GM04503 (cell line): ENCODE results near the gene FHIT.

ENCODE experiments used
- DNase-seq: peaks from one replicate; pipeline ENCODE4 v3.0.0-alpha.2; 2012; ENCODE audit warnings: low read depth

FHIT gene

GRCh38 chr3:59877263-59878037 lies 1373.8 kb downstream of the FHIT start:
- DNase-seq = no peak

DNA sequence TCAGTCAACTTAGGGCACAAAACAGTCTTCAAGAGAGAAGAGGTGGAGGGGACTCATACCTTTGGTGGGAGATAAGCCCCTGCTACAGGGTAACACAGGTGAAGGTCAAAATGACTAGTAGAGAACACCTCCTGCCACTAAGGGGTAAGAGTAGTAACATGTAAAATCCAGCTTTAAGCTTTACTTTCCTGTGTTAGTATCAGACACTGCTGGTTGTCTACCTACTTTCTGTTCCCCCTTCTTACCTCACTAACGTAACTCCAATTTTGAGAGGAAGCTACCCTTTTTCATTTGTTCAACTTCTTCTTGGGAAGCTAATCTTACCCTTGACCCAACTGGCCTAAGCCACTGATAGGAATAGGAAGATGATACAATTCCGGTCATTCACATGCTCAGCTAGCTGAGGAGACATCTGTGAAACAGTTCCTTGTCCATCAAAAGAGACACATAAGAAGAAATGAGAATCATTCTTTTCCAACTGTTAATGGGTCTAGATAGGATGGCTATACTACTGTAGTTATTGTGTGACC lies 1374.7 kb downstream of the FHIT start:
- no peak for DNase-seq

- DNase-seq = no peak
Measured at GRCh38 chr3:59873576-59874230, 1377.5 kb downstream of the FHIT start.

DNA sequence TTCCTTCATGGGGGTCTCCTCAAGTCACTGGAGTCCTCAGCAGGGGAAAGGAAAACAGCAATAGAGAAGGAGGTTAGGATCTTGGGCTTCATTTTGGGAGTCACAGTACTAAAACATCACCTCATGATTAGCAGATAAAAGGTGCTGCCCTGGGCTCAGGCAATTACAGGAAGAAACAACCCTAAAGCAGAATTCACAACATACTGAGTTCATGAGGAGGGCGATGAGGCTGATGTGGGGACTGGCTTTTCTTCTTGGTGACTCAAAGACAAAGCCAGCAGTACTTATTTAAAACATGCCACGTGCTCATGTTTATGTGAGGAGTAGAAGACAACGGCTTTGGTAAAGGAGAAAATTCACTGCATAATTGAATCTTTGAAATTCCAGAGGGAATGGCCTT lies 1379.1 kb downstream of the FHIT start:
- no peak for DNase-seq

GRCh38 chr3:59867185-59868002 lies 1383.9 kb downstream of the FHIT start:
- no peak for DNase-seq

DNA sequence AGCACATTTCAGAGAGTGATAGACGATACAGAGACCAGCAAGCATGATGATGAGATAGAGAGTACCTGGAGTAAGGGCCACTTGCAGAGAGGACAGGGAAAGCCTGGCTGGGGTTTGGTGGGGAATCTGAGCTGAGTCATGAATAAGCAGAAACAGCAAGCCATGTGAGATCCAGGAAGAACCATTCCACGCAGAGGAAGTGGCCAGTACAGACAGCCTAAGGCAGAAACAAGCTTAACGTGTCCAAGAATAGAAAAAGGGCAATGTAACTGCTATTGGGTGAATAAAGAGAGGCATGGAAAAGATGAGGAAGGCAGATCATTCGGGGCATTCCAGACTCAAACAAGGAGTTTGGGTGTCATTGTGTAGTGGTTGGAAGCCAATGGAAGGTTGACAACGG lies 1385.2 kb downstream of the FHIT start:
- DNase-seq = no peak

DNA sequence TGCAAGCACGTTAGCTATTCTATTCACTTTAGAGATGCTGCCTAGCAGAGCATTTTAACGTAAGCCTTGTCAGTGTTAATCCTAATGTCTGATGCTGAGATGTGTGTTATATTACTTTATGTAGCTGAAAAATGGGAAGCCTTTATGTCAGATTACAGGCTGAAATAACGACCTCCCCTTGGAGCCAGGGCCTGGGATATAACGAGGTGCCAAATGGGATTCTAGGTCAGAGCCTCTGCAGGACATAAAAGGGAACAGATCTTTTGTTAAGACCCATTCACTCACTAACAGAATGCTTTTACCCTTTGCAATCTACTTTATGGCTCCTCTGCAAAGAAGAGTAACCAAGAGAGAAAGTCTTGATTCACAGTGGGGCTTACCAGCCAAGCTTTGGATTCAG lies 1385.9 kb downstream of the FHIT start:
- DNase-seq = no peak

GRCh38 chr3:59862686-59863085 lies 1388.6 kb downstream of the FHIT start:
- no peak for DNase-seq

GRCh38 chr3:59857589-59858346 lies 1393.5 kb downstream of the FHIT start:
- peak; percentile 27 for DNase-seq

DNA sequence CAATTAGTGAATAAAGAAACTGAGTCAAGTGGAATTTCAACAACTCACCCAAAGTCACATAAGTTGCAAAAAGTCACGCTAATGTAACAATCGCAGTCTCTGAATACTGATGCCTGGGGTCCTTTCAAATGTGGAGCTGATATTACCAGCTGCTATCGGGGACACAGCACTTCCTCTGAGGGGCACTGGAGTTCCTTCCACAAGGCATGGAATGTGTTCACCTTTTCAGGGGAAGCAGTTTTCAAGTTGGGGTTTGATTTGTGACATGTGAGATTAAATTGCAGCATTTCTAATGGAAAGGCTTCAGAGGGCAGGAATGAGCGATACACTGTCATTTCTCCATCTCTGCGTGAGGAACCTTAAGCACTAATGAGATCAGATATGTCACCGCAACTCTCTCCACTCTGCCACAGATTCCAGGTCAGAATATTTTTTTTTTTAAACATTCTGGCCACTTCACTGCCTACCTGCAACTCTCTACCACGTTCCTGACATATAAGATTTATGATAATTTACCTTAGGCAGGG lies 1394.3 kb downstream of the FHIT start:
- no peak for DNase-seq

DNA sequence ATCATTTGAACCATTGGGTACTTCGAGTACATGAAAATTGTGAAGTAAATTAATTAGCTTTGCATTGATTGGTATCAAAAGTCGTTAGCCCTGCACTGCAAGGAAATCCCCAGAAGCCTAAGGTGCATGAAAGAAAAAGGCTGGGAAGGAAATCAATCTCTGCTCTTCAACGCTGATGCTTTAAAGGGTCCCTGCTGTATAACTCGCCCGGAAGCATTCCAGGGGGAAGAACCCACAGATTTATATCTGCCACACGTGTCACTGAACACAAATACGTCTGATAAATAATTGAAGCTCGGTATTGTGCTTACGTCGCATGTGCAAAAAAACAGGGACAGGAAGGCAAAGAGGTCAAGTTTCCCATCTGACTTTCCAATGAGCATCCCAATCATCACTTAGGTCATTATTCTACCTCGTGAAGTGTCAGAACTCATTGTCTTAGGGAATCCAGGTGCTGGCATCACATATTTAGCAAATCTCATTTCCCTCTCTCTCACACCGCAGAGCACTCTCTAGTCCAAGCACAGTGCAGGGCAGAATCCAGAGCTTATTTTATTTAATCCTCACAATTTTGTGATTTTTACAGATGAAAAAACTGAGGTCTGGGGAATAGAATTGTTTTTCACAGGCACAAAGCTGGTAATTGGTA lies 1397.1 kb downstream of the FHIT start:
- no peak for DNase-seq

DNA sequence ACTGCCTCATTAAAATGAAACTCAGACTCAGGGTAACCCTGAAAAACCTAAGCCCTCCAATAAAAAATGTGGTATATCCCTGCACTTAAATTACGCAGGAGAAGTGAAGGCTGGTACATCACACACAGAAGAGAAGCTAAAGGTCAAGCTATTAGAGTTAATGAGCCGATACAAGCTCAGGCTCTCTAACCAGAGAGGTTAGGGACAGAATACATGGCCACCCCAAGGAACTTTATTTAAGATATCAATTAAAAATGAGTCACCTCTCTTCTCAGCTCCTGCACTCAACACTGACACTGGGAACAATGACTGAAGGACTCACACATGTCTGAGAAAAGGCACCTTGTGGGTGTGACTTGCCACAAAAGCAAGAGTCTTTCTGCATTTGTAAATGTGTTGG lies 1400.8 kb downstream of the FHIT start:
- DNase-seq = no peak

DNA sequence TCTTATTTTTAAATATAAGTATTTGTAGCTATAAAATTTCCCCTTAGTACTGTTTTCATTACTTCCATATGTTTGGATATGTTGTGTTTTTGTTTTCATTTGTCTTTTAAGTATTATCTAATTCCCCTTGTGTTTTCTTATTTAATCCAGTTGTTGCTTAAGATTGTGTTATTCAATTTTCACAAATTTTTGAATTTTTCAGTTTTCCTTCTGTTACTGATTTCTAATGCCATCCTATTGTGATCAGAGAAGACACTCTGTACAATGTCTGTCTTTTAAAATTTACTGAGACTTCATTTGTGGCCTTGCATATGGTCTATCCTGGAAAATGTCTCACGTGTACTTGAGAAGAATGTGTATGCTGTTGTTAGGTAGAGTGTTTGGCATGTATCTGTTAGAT lies 1405.9 kb downstream of the FHIT start:
- DNase-seq = no peak

- no peak for DNase-seq
Measured at GRCh38 chr3:59843821-59844220, 1407.4 kb downstream of the FHIT start.

GRCh38 chr3:59839810-59840515 lies 1411.3 kb downstream of the FHIT start:
- no peak for DNase-seq

- DNase-seq = no peak
Measured at GRCh38 chr3:59839283-59839682, 1412.0 kb downstream of the FHIT start.

DNA sequence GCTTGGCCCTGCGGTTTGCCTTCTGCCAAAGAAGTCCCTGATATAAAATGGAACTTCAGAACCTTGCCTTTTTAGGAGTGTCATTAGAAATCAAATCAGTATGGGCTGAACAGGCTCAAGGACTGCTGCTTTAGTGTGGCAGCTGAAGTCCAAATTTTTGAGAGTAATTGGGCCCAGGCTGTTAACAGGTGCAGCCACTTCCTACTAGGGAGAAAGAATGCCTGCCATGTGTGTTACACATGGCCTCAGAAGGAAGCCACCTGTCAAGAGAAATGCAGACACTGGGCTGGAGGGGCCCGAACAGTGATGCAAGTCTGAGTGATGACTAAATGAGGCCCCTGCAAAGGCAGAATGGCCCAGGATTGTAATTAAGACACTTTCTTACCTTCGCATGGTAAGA lies 1414.7 kb downstream of the FHIT start:
- DNase-seq = no peak

DNA sequence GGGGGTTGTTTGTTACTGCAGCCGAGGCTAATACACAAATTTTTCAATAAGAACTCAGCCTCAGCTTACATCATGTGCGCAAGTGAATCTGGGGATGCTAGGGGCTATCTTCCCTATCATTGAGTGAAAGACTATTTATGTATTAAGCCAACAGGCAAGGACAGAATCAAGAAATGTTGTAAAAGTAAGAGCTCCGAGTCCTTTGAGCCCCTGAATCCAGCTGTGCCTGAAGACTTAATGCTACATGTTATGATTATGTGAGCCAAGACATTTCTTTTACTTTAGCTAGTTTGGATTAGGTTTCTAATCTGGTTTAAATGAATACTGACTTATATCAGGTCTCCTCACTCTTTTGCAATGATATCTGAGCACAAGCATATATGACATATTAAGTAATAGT lies 1418.5 kb downstream of the FHIT start:
- no peak for DNase-seq

DNA sequence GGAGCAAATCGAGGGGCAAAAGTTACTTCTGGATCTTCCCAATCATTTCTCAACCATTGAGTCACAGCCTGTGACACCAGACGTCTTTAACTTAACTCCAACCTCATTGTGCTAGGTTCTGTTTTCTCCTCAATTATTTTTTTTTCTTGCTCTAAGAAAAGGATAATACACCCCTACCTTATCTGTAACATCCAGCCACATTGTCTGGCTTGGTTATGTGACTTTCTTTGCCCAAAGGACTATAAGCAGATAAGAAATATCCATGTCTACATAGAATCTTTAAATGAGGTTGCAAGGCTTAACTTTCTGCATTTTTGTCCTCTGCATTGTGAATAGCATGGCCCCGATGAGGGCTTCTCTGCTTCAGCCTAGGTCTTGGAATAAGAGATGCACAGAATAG lies 1419.0 kb downstream of the FHIT start:
- DNase-seq = no peak

DNA sequence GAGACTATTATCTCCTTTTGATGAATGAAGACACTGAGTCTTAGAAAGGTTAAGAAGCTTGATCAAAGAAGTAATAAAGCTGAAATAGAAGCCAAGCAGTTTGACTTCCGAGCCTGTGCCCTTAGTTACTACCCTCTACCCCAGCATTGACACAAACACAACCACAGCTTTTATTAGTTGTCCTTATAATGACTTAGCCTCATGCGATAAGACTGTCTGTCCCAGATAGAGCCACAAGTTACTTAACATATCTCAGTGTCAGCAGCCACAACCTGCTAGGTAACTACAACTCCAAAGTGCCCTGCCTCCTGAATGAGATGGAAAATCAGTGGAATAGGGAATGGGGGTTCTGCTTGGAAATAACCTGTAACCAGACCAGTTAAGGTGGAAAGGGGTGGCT lies 1419.9 kb downstream of the FHIT start:
- no peak for DNase-seq

- DNase-seq = no peak
Measured at GRCh38 chr3:59829527-59829926, 1421.7 kb downstream of the FHIT start.
